ENCODE data around the gene PARK7. TPM values are rescaled to one million over a fixed set of nuclear protein-coding genes. Genes with fewer than 3 reads are reported as not detected.

PARK7 gene
- total RNA-seq, 4 donors from 2014 or later, result 91.7 to 176 (median 166) TPM

GRCh38 chr1:7984811-7985210 is 23.3 kb downstream of the PARK7 start:
- Histone ChIP-seq H3K36me3 (no peaks in the 10 kb centered on the region), H3K27ac (no peak overlapping the region)

DNA sequence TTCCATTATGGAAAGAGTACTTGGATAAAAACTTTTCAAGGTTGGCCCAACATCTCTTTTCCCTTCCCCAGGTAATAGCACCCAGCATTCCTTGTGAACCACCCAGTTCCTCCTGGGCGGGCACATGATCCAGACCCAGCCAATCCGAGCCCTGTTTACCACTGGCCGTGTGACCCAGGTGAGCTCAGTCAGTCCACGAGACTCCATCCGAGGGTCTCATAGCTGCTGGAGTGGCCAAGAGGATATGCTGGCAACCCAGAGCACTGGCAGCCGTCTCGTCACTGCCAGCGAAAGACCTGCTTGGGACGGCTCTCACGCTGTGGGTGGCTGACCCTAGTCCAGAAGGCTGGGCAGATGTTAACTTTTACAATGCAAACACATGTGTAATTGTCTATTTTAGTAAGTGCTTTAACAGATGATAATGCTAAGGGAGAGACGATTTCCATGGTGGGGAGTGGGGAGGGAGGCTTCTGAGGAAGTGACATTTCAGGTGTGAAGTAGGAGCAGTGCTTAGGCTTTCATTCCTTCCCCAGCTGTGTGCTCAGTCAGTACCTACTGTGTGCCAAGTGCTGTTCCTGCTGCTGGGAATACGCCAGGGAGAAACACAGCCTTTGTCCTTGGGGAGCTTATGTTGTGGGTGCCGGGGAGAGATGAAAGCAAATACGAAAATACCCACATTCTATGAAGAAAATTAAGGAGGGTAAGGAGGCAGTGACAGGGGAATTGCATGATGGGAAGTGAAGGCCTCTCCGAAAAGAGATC is 24.5 kb downstream of the PARK7 start:
- no peaks in the 10 kb centered on the region for H3K4me1 ChIP-seq
- H3K27ac ChIP-seq, result no peak overlapping the region
- no peak for DNase-seq
- H3K36me3 ChIP-seq, result no peaks in the 10 kb centered on the region
- H3K9me3 ChIP-seq, result no peaks in the 10 kb centered on the region
- H3K27me3 ChIP-seq, result no peaks in the 10 kb centered on the region
- H3K4me3 ChIP-seq, result no peak overlapping the region
- intact Hi-C loops (cut with DNase I; ENCODE audit: low total_unique reads), result no loop called here
- TF ChIP-seq, protein P1, sequence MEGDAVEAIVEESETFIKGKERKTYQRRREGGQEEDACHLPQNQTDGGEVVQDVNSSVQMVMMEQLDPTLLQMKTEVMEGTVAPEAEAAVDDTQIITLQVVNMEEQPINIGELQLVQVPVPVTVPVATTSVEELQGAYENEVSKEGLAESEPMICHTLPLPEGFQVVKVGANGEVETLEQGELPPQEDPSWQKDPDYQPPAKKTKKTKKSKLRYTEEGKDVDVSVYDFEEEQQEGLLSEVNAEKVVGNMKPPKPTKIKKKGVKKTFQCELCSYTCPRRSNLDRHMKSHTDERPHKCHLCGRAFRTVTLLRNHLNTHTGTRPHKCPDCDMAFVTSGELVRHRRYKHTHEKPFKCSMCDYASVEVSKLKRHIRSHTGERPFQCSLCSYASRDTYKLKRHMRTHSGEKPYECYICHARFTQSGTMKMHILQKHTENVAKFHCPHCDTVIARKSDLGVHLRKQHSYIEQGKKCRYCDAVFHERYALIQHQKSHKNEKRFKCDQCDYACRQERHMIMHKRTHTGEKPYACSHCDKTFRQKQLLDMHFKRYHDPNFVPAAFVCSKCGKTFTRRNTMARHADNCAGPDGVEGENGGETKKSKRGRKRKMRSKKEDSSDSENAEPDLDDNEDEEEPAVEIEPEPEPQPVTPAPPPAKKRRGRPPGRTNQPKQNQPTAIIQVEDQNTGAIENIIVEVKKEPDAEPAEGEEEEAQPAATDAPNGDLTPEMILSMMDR (IDR thresholded peaks at IDR 0.05), result no peak
- no peak for TF ChIP-seq POLR2A (IDR thresholded peaks at IDR 0.05)

More at GRCh38 chr1:7984811-7985210, 23.3 kb downstream of the PARK7 start:
- no peak for DNase-seq
- H3K27me3 ChIP-seq, result no peaks in the 10 kb centered on the region
- TF ChIP-seq POLR2A (IDR thresholded peaks at IDR 0.05), result no peak
- TF ChIP-seq, protein P1 (IDR thresholded peaks at IDR 0.05), result no peak
- intact Hi-C loops (cut with DNase I; ENCODE audit: low total_unique reads), result loop anchor here (5.0 kb wide), 1 partner anchor 327 kb away; no protein-coding TSS in a partner anchor
- no peak overlapping the region for H3K4me3 ChIP-seq
- no peaks in the 10 kb centered on the region for H3K9me3 ChIP-seq
- H3K4me1 ChIP-seq, result no peaks in the 10 kb centered on the region

DNA sequence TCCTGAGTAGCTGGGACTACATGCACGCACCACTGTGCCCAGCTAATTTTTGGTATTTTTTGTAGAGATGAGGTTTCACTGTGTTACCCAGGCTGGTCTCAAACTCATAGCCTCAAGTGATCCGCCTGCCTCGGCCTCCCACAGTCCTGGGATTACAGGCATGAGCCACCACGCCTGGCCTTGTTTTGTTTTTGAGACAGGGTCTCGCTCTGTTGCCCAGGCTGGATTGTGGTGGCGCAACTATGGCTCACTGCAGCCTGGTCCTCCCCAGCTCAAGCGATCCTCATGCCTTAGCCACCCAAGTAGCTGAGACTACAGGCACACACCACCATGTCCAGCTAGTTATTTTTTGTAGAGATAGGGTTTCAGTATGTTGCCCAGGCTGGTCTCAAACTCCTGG is 26.0 kb downstream of the PARK7 start:
- Histone ChIP-seq H3K36me3 (no peaks in the 10 kb centered on the region), H3K4me3 (no peak overlapping the region), H3K27me3 (no peaks in the 10 kb centered on the region), H3K9me3 (no peaks in the 10 kb centered on the region), H3K27ac (no peak overlapping the region), H3K4me1 (no peaks in the 10 kb centered on the region)
- no peak for DNase-seq
- intact Hi-C loops (cut with DNase I; ENCODE audit: low total_unique reads), result no loop called here
- TF ChIP-seq, protein P1 (IDR thresholded peaks at IDR 0.05), result no peak
- no peak for TF ChIP-seq POLR2A (IDR thresholded peaks at IDR 0.05)

GRCh38 chr1:7988576-7988975 is 27.1 kb downstream of the PARK7 start:
- Histone ChIP-seq H3K36me3 (no peaks in the 10 kb centered on the region), H3K4me3 (no peak overlapping the region), H3K4me1 (no peaks in the 10 kb centered on the region), H3K9me3 (no peaks in the 10 kb centered on the region), H3K27me3 (no peaks in the 10 kb centered on the region), H3K27ac (no peak overlapping the region)
- intact Hi-C loops (cut with DNase I; ENCODE audit: low total_unique reads), result no loop called here
- TF ChIP-seq, protein P1 (IDR thresholded peaks at IDR 0.05), result no peak
- TF ChIP-seq POLR2A (IDR thresholded peaks at IDR 0.05), result no peak
- DNase-seq, result no peak

GRCh38 chr1:7989762-7990428 is 28.4 kb downstream of the PARK7 start:
- DNase-seq, result no peak
- no peaks in the 10 kb centered on the region for H3K9me3 ChIP-seq
- no peaks in the 10 kb centered on the region for H3K4me1 ChIP-seq
- intact Hi-C loops (cut with DNase I; ENCODE audit: low total_unique reads), result no loop called here
- H3K4me3 ChIP-seq, result no peak overlapping the region
- TF ChIP-seq POLR2A (IDR thresholded peaks at IDR 0.05), result no peak
- TF ChIP-seq, protein P1 (IDR thresholded peaks at IDR 0.05), result no peak
- H3K27ac ChIP-seq, result no peak overlapping the region
- H3K27me3 ChIP-seq, result no peaks in the 10 kb centered on the region
- H3K36me3 ChIP-seq, result no peaks in the 10 kb centered on the region

All from uterus (tissue), 4 donors.